HG02763 (cell line): ENCODE measurements around the gene ERBIN.

Source experiments
- ATAC-seq: cut with Tn5 transposase; IDR thresholded peaks from one replicate; pipeline ENCODE4 v1.9.1; 2021; ENCODE audit warnings: mild to moderate bottlenecking, moderate library complexity; ENCODE audit not compliant: unreplicated experiment

The ERBIN gene

GRCh38 chr5:66113160-66113559 lies 186.8 kb downstream of the ERBIN start:
- no peak for ATAC-seq

- ATAC-seq, result no peak
Measured at GRCh38 chr5:66118304-66118703, 191.9 kb downstream of the ERBIN start.

- ATAC-seq, result no peak
Measured at GRCh38 chr5:66122379-66123034, 196.1 kb downstream of the ERBIN start.

- no peak for ATAC-seq
Measured at GRCh38 chr5:66129144-66129543, 202.8 kb downstream of the ERBIN start.

- no peak for ATAC-seq
Measured at GRCh38 chr5:66130493-66130892, 204.1 kb downstream of the ERBIN start.
